ENCODE results near the gene IL1RAPL1.

The IL1RAPL1 gene

GRCh38 chrX:29382811-29383210 lies 795.6 kb downstream of the IL1RAPL1 start:
- Histone ChIP-seq H3K4me1 (ENCODE audit: insufficient read depth, low read length) (no peaks in the 10 kb centered on the region), H3K36me3 (ENCODE audit: insufficient read depth, low read depth, low read length) (no peaks in the 10 kb centered on the region), H3K27me3 (ENCODE audit: insufficient read depth, low read length) (no peaks in the 10 kb centered on the region), H3K4me3 (ENCODE audit: low read length) (no peak overlapping the region), H3K9me3 (ENCODE audit: insufficient read depth, low read depth, low read length) (no peaks in the 10 kb centered on the region), H3K9ac (ENCODE audit: low read depth, low read length) (no peak overlapping the region), H3K27ac (ENCODE audit: low read length) (no peak overlapping the region)

GRCh38 chrX:29388509-29388908 lies 801.3 kb downstream of the IL1RAPL1 start:
- no peaks in the 10 kb centered on the region for H3K4me1 ChIP-seq (ENCODE audit: insufficient read depth, low read length)
- H3K36me3 ChIP-seq (ENCODE audit: insufficient read depth, low read depth, low read length), result no peaks in the 10 kb centered on the region
- no peak overlapping the region for H3K4me3 ChIP-seq (ENCODE audit: low read length)
- H3K27me3 ChIP-seq (ENCODE audit: insufficient read depth, low read length), result no peaks in the 10 kb centered on the region
- no peak overlapping the region for H3K27ac ChIP-seq (ENCODE audit: low read length)
- no peak overlapping the region for H3K9ac ChIP-seq (ENCODE audit: low read depth, low read length)
- H3K9me3 ChIP-seq (ENCODE audit: insufficient read depth, low read depth, low read length), result no peaks in the 10 kb centered on the region

- Histone ChIP-seq H3K36me3 (ENCODE audit: insufficient read depth, low read depth, low read length) (no peaks in the 10 kb centered on the region), H3K4me1 (ENCODE audit: insufficient read depth, low read length) (peaks cover 6% of the 10 kb centered on the region; the same call in 1 of the 2 replicates), H3K4me3 (ENCODE audit: low read length) (no peak overlapping the region), H3K9ac (ENCODE audit: low read depth, low read length) (no peak overlapping the region), H3K27me3 (ENCODE audit: insufficient read depth, low read length) (no peaks in the 10 kb centered on the region), H3K27ac (ENCODE audit: low read length) (no peak overlapping the region), H3K9me3 (ENCODE audit: insufficient read depth, low read depth, low read length) (no peaks in the 10 kb centered on the region)
Observed at GRCh38 chrX:29397506-29397905, 810.3 kb downstream of the IL1RAPL1 start.

GRCh38 chrX:29407357-29407756 lies 820.1 kb downstream of the IL1RAPL1 start:
- Histone ChIP-seq H3K9me3 (ENCODE audit: insufficient read depth, low read depth, low read length) (no peaks in the 10 kb centered on the region), H3K27ac (ENCODE audit: low read length) (no peak overlapping the region), H3K4me1 (ENCODE audit: insufficient read depth, low read length) (0 out of 2 replicates have a peak, but pooled peaks cover 3% of the 10 kb centered on the region), H3K27me3 (ENCODE audit: insufficient read depth, low read length) (no peaks in the 10 kb centered on the region), H3K4me3 (ENCODE audit: low read length) (no peak overlapping the region), H3K9ac (ENCODE audit: low read depth, low read length) (no peak overlapping the region), H3K36me3 (ENCODE audit: insufficient read depth, low read depth, low read length) (no peaks in the 10 kb centered on the region)

GRCh38 chrX:29419774-29420553 lies 832.7 kb downstream of the IL1RAPL1 start:
- H3K27ac ChIP-seq (ENCODE audit: low read length), result no peak overlapping the region
- no peak overlapping the region for H3K9ac ChIP-seq (ENCODE audit: low read depth, low read length)
- H3K27me3 ChIP-seq (ENCODE audit: insufficient read depth, low read length), result peaks cover 35% of the 10 kb centered on the region; the same call in 1 of the 2 replicates
- H3K9me3 ChIP-seq (ENCODE audit: insufficient read depth, low read depth, low read length), result no peaks in the 10 kb centered on the region
- peaks cover 6% of the 10 kb centered on the region; the same call in 1 of the 2 replicates for H3K4me1 ChIP-seq (ENCODE audit: insufficient read depth, low read length)
- H3K4me3 ChIP-seq (ENCODE audit: low read length), result no peak overlapping the region
- no peaks in the 10 kb centered on the region for H3K36me3 ChIP-seq (ENCODE audit: insufficient read depth, low read depth, low read length)

- Histone ChIP-seq H3K9ac (ENCODE audit: low read depth, low read length) (no peak overlapping the region), H3K9me3 (ENCODE audit: insufficient read depth, low read depth, low read length) (peaks cover 2% of the 10 kb centered on the region; the same call in 1 of the 2 replicates), H3K4me3 (ENCODE audit: low read length) (no peak overlapping the region), H3K27me3 (ENCODE audit: insufficient read depth, low read length) (peaks cover 35% of the 10 kb centered on the region; the same call in 1 of the 2 replicates), H3K27ac (ENCODE audit: low read length) (no peak overlapping the region), H3K36me3 (ENCODE audit: insufficient read depth, low read depth, low read length) (no peaks in the 10 kb centered on the region), H3K4me1 (ENCODE audit: insufficient read depth, low read length) (peaks cover 6% of the 10 kb centered on the region; the same call in 1 of the 2 replicates)
Observed at GRCh38 chrX:29422034-29422433, 834.8 kb downstream of the IL1RAPL1 start.

GRCh38 chrX:29431895-29432294 lies 844.6 kb downstream of the IL1RAPL1 start:
- no peak overlapping the region for H3K9ac ChIP-seq (ENCODE audit: low read depth, low read length)

GRCh38 chrX:29432534-29432933 lies 845.3 kb downstream of the IL1RAPL1 start:
- no peaks in the 10 kb centered on the region for H3K36me3 ChIP-seq (ENCODE audit: insufficient read depth, low read depth, low read length)
- no peak overlapping the region for H3K4me3 ChIP-seq (ENCODE audit: low read length)
- no peaks in the 10 kb centered on the region for H3K4me1 ChIP-seq (ENCODE audit: insufficient read depth, low read length)
- no peaks in the 10 kb centered on the region for H3K27me3 ChIP-seq (ENCODE audit: insufficient read depth, low read length)
- no peak overlapping the region for H3K9ac ChIP-seq (ENCODE audit: low read depth, low read length)
- H3K27ac ChIP-seq (ENCODE audit: low read length), result no peak overlapping the region
- no peaks in the 10 kb centered on the region for H3K9me3 ChIP-seq (ENCODE audit: insufficient read depth, low read depth, low read length)

More at GRCh38 chrX:29431895-29432294, 844.6 kb downstream of the IL1RAPL1 start:
- no peaks in the 10 kb centered on the region for H3K4me1 ChIP-seq (ENCODE audit: insufficient read depth, low read length)
- peaks cover 5% of the 10 kb centered on the region; the same call in 1 of the 2 replicates for H3K9me3 ChIP-seq (ENCODE audit: insufficient read depth, low read depth, low read length)
- H3K36me3 ChIP-seq (ENCODE audit: insufficient read depth, low read depth, low read length), result no peaks in the 10 kb centered on the region
- no peak overlapping the region for H3K27ac ChIP-seq (ENCODE audit: low read length)
- H3K4me3 ChIP-seq (ENCODE audit: low read length), result no peak overlapping the region
- no peaks in the 10 kb centered on the region for H3K27me3 ChIP-seq (ENCODE audit: insufficient read depth, low read length)

GRCh38 chrX:29434939-29435338 lies 847.7 kb downstream of the IL1RAPL1 start:
- Histone ChIP-seq H3K9me3 (ENCODE audit: insufficient read depth, low read depth, low read length) (no peaks in the 10 kb centered on the region), H3K36me3 (ENCODE audit: insufficient read depth, low read depth, low read length) (no peaks in the 10 kb centered on the region), H3K27me3 (ENCODE audit: insufficient read depth, low read length) (no peaks in the 10 kb centered on the region), H3K9ac (ENCODE audit: low read depth, low read length) (no peak overlapping the region), H3K27ac (ENCODE audit: low read length) (no peak overlapping the region), H3K4me3 (ENCODE audit: low read length) (no peak overlapping the region), H3K4me1 (ENCODE audit: insufficient read depth, low read length) (no peaks in the 10 kb centered on the region)

- H3K9me3 ChIP-seq (ENCODE audit: insufficient read depth, low read depth, low read length), result no peaks in the 10 kb centered on the region
- no peaks in the 10 kb centered on the region for H3K4me1 ChIP-seq (ENCODE audit: insufficient read depth, low read length)
- H3K27ac ChIP-seq (ENCODE audit: low read length), result no peak overlapping the region
- no peak overlapping the region for H3K9ac ChIP-seq (ENCODE audit: low read depth, low read length)
- no peaks in the 10 kb centered on the region for H3K27me3 ChIP-seq (ENCODE audit: insufficient read depth, low read length)
- no peak overlapping the region for H3K4me3 ChIP-seq (ENCODE audit: low read length)
- H3K36me3 ChIP-seq (ENCODE audit: insufficient read depth, low read depth, low read length), result no peaks in the 10 kb centered on the region
Observed at GRCh38 chrX:29435396-29435795, 848.1 kb downstream of the IL1RAPL1 start.

- no peak overlapping the region for H3K4me3 ChIP-seq (ENCODE audit: low read length)
- H3K4me1 ChIP-seq (ENCODE audit: insufficient read depth, low read length), result no peaks in the 10 kb centered on the region; the same call in 1 of the 2 replicates
- H3K36me3 ChIP-seq (ENCODE audit: insufficient read depth, low read depth, low read length), result no peaks in the 10 kb centered on the region
- H3K9me3 ChIP-seq (ENCODE audit: insufficient read depth, low read depth, low read length), result no peaks in the 10 kb centered on the region
- H3K9ac ChIP-seq (ENCODE audit: low read depth, low read length), result no peak overlapping the region
- H3K27me3 ChIP-seq (ENCODE audit: insufficient read depth, low read length), result no peaks in the 10 kb centered on the region
- H3K27ac ChIP-seq (ENCODE audit: low read length), result no peak overlapping the region
Observed at GRCh38 chrX:29447867-29448266, 860.6 kb downstream of the IL1RAPL1 start.

GRCh38 chrX:29453333-29453732 lies 866.1 kb downstream of the IL1RAPL1 start:
- H3K36me3 ChIP-seq (ENCODE audit: insufficient read depth, low read depth, low read length), result no peaks in the 10 kb centered on the region
- H3K9me3 ChIP-seq (ENCODE audit: insufficient read depth, low read depth, low read length), result no peaks in the 10 kb centered on the region
- H3K27me3 ChIP-seq (ENCODE audit: insufficient read depth, low read length), result no peaks in the 10 kb centered on the region
- H3K4me3 ChIP-seq (ENCODE audit: low read length), result no peak overlapping the region
- no peaks in the 10 kb centered on the region for H3K4me1 ChIP-seq (ENCODE audit: insufficient read depth, low read length)
- H3K9ac ChIP-seq (ENCODE audit: low read depth, low read length), result no peak overlapping the region
- H3K27ac ChIP-seq (ENCODE audit: low read length), result no peak overlapping the region
